Neural cell (in vitro differentiated cells): ENCODE results near the gene EYS.

Experiments
- CTCF ChIP-seq: fragments of 450-650 bp; IDR thresholded peaks from 2 replicates; pipeline ENCODE4 v1.5.1; 2014; ENCODE audit warnings: antibody characterized with exemption, mild to moderate bottlenecking, moderate library complexity; ENCODE audit not compliant: poor library complexity, severe bottlenecking
- POLR2AphosphoS5 ChIP-seq: IDR thresholded peaks from 2 replicates; pipeline ENCODE4 v1.6.1; 2012
- REST ChIP-seq: IDR thresholded peaks from 2 replicates; pipeline ENCODE4 v1.6.1; 2012; ENCODE audit warnings: borderline replicate concordance

- TF ChIP-seq CTCF: no peak
- no peak for TF ChIP-seq REST
- TF ChIP-seq POLR2AphosphoS5: no peak
These were observed 1224.4 kb downstream of the EYS start for GRCh38 chr6:64482631-64483030.
